Measurements from ENCODE around the gene PLK3.

GRCh38 chr1:44775078-44775929, 24.9 kb upstream of the PLK3 start, which contains the start of gene RPS8:
- TF ChIP-seq EHMT2 (IDR thresholded peaks at IDR 0.05) (peak; percentile 90), ZNF785 (CRISPR knock-in tag; IDR thresholded peaks at IDR 0.05) (no peak), ZNF707 (CRISPR knock-in tag; conservative IDR thresholded peaks at IDR 0.05) (no peak)
